GM12878 (cell line): Measurements from ENCODE around the gene COG4.

Source experiments
- CREB1 ChIP-seq: IDR thresholded peaks from 2 replicates; pipeline ENCODE4 v1.6.1; 2012; ENCODE audit warnings: low read depth, mild to moderate bottlenecking, inconsistent platforms
- EGR1 ChIP-seq, 2 experiments: IDR thresholded peaks; 1 replicate in 1 of 2; 2 replicates in 1 of 2; pipeline ENCODE4 v1.6.1; 2011 to 2012; ENCODE audit warnings: low read depth in 2 of 2, low read length in 2 of 2, borderline replicate concordance in 1 of 2, mild to moderate bottlenecking in 1 of 2, moderate library complexity in 1 of 2
- EP300 ChIP-seq, 2 experiments: fragments of 150-350 bp in 1 of 2; IDR thresholded peaks; 2 replicates each; pipeline ENCODE4 v1.6.1; 2011 to 2012; ENCODE audit warnings: low read depth in 2 of 2, low read length in 2 of 2, borderline replicate concordance in 1 of 2, improper control_type of control experiment in 1 of 2, inconsistent platforms in 1 of 2; ENCODE audit not compliant: control insufficient read depth in 1 of 2
- EZH2 ChIP-seq: IDR thresholded peaks from 2 replicates; pipeline ENCODE4 v1.6.1; 2012; ENCODE audit warnings: low read depth, mild to moderate bottlenecking, control low read depth, inconsistent platforms, low read length, borderline replicate concordance; ENCODE audit not compliant: control insufficient read depth
- NFYB ChIP-seq: IDR thresholded peaks from 2 replicates; pipeline ENCODE4 v1.6.1; 2011; ENCODE audit warnings: low read depth, mild to moderate bottlenecking, low read length, improper control_type of control experiment, moderate library complexity; ENCODE audit not compliant: insufficient read depth
- NR2C1 ChIP-seq: fragments of 450-650 bp; IDR thresholded peaks from 2 replicates; pipeline ENCODE4 v1.6.1; 2017; ENCODE audit warnings: antibody characterized with exemption, mild to moderate bottlenecking, moderate library complexity
- TAF1 ChIP-seq: IDR thresholded peaks from 2 replicates; pipeline ENCODE4 v1.6.1; 2011; ENCODE audit warnings: mild to moderate bottlenecking, low read depth, low read length, borderline replicate concordance
- YY1 ChIP-seq: IDR thresholded peaks from 2 replicates; pipeline ENCODE4 v1.6.1; 2011; ENCODE audit warnings: low read depth, mild to moderate bottlenecking, low read length
- TF ChIP-seq, protein P1 (sequence below): IDR thresholded peaks from 2 replicates; pipeline ENCODE4 v1.6.1; 2012; ENCODE audit warnings: low read length, inconsistent platforms
- TF ChIP-seq, protein P2 (sequence below): fragments of 450-650 bp; conservative IDR thresholded peaks from 2 replicates; pipeline ENCODE4 v1.6.1; 2017; ENCODE audit warnings: mild to moderate bottlenecking, moderate library complexity
- TF ChIP-seq, protein P3 (sequence below), 3 experiments: IDR thresholded peaks in 2 of 3; conservative IDR thresholded peaks in 1 of 3; 2 replicates each; pipeline ENCODE4 v1.5.1; 2011; ENCODE audit warnings: low read depth in 3 of 3, low read length in 3 of 3, mild to moderate bottlenecking in 3 of 3, control low read depth in 2 of 3, moderate library complexity in 2 of 3, inconsistent platforms in 1 of 3, mixed read lengths in 1 of 3; ENCODE audit not compliant: control insufficient read depth in 2 of 3, insufficient read depth in 1 of 3; ENCODE audit errors: extremely low read depth in 1 of 3
- TF ChIP-seq, protein P4 (sequence below): IDR thresholded peaks from 2 replicates; pipeline ENCODE4 v1.6.1; 2011; ENCODE audit warnings: borderline replicate concordance, low read depth, mild to moderate bottlenecking, moderate library complexity, mixed read lengths, low read length; ENCODE audit not compliant: insufficient read depth; ENCODE audit errors: extremely low read length

DNA sequence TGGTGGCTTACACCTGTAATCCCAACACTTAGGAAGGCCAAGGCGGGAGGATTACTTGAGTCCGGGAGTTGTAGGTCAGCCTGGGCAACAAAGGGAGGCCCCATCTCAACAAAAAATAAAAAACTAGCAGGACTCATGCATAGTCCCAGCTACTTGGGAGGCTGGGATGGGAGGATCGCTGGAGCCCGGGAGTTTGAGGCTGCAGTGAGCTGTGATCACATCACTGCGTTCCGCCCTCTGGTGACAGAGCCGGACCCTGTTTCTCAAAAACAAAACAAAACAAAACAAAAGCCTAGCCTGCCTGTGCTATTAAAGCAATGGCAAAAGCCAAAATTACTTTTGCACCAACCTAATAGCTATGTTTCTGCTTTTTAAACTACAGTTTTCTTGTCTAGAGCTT lies 67.4 kb downstream of the COG4 start:
- TF ChIP-seq, protein P1, sequence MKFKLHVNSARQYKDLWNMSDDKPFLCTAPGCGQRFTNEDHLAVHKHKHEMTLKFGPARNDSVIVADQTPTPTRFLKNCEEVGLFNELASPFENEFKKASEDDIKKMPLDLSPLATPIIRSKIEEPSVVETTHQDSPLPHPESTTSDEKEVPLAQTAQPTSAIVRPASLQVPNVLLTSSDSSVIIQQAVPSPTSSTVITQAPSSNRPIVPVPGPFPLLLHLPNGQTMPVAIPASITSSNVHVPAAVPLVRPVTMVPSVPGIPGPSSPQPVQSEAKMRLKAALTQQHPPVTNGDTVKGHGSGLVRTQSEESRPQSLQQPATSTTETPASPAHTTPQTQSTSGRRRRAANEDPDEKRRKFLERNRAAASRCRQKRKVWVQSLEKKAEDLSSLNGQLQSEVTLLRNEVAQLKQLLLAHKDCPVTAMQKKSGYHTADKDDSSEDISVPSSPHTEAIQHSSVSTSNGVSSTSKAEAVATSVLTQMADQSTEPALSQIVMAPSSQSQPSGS: no peak
- TF ChIP-seq, protein P2, sequence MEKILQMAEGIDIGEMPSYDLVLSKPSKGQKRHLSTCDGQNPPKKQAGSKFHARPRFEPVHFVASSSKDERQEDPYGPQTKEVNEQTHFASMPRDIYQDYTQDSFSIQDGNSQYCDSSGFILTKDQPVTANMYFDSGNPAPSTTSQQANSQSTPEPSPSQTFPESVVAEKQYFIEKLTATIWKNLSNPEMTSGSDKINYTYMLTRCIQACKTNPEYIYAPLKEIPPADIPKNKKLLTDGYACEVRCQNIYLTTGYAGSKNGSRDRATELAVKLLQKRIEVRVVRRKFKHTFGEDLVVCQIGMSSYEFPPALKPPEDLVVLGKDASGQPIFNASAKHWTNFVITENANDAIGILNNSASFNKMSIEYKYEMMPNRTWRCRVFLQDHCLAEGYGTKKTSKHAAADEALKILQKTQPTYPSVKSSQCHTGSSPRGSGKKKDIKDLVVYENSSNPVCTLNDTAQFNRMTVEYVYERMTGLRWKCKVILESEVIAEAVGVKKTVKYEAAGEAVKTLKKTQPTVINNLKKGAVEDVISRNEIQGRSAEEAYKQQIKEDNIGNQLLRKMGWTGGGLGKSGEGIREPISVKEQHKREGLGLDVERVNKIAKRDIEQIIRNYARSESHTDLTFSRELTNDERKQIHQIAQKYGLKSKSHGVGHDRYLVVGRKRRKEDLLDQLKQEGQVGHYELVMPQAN: no peak
- TF ChIP-seq NFYB (no peak), CREB1 (no peak), TAF1 (no peak), EGR1 (IDR thresholded peaks at IDR 0.05; ENCODE audit: borderline replicate concordance in 1 of 2, low read depth in 2 of 2, low read length in 2 of 2) (no peak), EP300 (IDR thresholded peaks at IDR 0.05; ENCODE audit: borderline replicate concordance in 1 of 2, control insufficient read depth in 1 of 2, low read depth in 2 of 2, low read length in 2 of 2) (no peak), NR2C1 (no peak), YY1 (no peak), EZH2 (no peak)
- TF ChIP-seq, protein P3, sequence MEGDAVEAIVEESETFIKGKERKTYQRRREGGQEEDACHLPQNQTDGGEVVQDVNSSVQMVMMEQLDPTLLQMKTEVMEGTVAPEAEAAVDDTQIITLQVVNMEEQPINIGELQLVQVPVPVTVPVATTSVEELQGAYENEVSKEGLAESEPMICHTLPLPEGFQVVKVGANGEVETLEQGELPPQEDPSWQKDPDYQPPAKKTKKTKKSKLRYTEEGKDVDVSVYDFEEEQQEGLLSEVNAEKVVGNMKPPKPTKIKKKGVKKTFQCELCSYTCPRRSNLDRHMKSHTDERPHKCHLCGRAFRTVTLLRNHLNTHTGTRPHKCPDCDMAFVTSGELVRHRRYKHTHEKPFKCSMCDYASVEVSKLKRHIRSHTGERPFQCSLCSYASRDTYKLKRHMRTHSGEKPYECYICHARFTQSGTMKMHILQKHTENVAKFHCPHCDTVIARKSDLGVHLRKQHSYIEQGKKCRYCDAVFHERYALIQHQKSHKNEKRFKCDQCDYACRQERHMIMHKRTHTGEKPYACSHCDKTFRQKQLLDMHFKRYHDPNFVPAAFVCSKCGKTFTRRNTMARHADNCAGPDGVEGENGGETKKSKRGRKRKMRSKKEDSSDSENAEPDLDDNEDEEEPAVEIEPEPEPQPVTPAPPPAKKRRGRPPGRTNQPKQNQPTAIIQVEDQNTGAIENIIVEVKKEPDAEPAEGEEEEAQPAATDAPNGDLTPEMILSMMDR (IDR thresholded peaks at IDR 0.05 in 2 of 3, conservative IDR thresholded peaks at IDR 0.05 in 1 of 3; ENCODE audit: control insufficient read depth in 2 of 3, extremely low read depth in 1 of 3, insufficient read depth in 1 of 3, low read depth in 3 of 3, low read length in 3 of 3): peak in 2 of 3 experiments; percentile 17 to 37; a peak in 2 of 6 replicates
- TF ChIP-seq, protein P4, sequence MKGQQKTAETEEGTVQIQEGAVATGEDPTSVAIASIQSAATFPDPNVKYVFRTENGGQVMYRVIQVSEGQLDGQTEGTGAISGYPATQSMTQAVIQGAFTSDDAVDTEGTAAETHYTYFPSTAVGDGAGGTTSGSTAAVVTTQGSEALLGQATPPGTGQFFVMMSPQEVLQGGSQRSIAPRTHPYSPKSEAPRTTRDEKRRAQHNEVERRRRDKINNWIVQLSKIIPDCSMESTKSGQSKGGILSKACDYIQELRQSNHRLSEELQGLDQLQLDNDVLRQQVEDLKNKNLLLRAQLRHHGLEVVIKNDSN: no peak
